HG03066 (cell line): ENCODE measurements around the gene LPGAT1.
A peak's percentile ranks its signal among the peaks of the same experiment; 100 is the strongest.

Source experiments
- ATAC-seq: cut with Tn5 transposase; IDR thresholded peaks from one replicate; pipeline ENCODE4 v1.9.1; 2021; ENCODE audit warnings: low read depth; ENCODE audit not compliant: unreplicated experiment

Gene LPGAT1

GRCh38 chr1:211764701-211765100 is 65.9 kb downstream of the LPGAT1 start:
- no peak for ATAC-seq

- ATAC-seq, result no peak
Measured at GRCh38 chr1:211762206-211762605, 68.4 kb downstream of the LPGAT1 start.

DNA sequence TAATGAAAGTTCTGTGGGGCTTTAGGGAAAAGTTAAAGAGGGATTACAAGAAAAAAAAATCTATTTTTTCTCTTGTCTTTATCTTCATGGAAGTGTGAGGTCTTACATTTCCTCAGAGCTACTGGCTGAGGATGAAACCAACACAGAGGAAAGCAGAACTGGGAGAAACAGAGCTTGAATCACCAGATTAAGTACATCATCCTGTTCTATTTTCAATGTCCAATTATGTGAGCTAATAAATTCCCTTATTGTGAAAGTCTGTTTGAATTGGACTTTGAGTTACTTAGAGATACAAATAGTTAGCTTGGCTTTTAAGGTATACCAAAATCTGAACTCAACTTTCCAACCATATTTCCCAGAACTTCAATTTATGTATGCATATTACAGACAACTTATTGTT is 69.2 kb downstream of the LPGAT1 start:
- ATAC-seq, result no peak

GRCh38 chr1:211756471-211757020 is 74.0 kb downstream of the LPGAT1 start:
- ATAC-seq, result no peak

GRCh38 chr1:211753649-211754251 is 76.8 kb downstream of the LPGAT1 start:
- ATAC-seq, result no peak

GRCh38 chr1:211752951-211753486 is 77.5 kb downstream of the LPGAT1 start:
- ATAC-seq, result no peak

GRCh38 chr1:211752317-211752716 is 78.2 kb downstream of the LPGAT1 start:
- ATAC-seq, result no peak

DNA sequence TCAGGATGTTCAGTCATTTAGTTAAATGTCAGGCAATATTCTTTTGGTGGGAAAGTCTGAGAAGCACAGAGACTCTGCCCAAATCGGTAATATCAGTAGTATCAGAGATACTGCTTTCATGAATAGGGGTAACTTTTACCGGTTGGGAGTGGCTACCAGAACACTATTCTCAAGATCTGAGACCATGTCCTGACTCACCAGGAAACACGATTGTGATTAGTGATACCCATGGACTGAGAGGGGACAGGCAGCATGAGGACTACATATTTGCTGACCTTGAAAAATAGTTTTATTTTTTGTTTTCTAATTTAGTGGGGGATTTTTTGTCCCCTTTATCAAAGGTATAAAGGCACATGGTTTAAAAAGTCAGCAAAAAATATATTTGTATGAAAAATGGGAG is 79.1 kb downstream of the LPGAT1 start:
- ATAC-seq, result no peak

DNA sequence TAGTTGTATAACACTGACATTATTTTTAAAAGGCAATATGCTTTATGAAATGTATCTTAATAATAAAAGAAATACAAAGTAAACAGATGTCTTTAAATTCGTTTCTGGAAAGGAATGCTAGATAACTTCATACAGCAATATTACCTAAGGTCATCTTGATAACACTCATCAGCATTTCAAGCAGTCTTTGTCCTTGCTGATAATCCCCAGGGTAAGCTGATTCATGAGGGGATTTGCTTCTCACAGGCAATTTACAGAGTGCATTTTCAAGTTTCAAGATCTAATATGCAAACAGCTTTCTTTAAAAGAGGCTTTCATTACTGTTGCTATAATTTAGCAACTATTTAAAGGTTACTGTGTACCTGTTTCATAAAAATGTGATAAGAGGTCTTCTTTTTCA is 80.0 kb downstream of the LPGAT1 start:
- ATAC-seq, result no peak

- no peak for ATAC-seq
Measured at GRCh38 chr1:211749251-211749650, 81.3 kb downstream of the LPGAT1 start.

- ATAC-seq, result no peak
Measured at GRCh38 chr1:211748810-211749209, 81.8 kb downstream of the LPGAT1 start.

DNA sequence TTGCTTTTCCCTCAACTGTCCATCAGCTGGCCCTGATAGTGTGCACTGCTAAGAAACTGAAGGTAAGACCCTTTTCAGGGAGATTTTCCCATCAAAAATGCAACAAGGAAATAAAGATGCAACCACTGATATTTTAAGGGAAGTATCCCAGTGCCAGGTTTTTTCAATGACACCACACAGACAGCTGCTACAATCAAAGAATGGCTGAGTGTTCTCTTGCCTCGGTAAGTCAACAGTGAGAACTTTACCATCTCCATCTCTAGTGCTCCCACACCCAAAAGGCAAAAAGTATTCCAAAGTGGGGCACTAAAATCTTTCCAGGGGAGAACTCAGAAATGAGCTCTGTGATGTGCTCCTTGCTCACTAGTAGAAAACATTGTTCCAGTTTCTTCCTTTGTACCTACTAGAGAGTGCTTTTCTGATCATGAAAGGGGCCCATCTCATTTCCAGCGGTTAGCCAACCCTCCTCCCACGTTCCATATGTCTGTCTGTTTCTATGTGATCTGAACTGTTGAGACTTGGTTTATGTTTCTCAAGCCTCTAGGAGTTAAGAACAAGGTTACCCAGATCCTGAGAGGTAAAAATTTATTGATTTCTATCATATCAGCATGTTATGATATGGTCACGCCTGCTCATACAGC is 87.6 kb downstream of the LPGAT1 start:
- ATAC-seq, result no peak

- ATAC-seq, result no peak
Measured at GRCh38 chr1:211742272-211742671, 88.3 kb downstream of the LPGAT1 start.

- ATAC-seq, result no peak
Measured at GRCh38 chr1:211741788-211742187, 88.8 kb downstream of the LPGAT1 start.

GRCh38 chr1:211741116-211741515 is 89.4 kb downstream of the LPGAT1 start:
- no peak for ATAC-seq

DNA sequence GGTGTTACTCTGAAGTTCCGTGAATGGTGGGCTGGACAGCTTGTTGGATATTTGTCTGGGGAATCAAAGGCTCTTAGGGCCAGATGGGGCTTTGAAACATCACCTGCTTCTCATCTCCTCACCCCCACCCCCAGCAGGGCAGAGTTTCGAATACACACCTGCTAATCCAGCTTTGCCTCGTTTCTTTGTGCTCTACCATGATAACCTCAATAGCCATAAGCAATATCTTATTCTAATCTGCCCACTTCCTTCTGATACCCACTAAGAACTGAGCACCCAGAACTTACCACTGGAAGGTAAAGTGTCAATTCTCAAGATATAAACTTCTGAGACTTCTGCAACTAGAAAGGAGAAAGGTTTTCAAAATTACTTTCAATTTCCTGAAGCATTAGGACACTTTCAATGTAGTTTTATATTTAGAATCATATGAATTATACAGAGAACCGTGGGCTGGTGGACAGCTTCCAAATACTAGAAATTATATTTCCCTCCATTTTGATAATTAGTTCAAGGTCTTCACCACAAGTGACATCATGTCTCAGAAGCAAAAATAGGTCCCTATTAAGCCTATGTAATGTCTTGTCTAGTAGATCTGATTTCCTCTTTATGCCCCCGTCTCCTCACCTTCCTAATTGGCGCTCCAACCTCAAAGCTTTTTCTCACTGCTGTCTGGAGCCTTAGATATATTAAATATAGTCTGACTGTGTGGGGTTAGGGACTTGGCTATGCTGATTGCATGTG is 90.7 kb downstream of the LPGAT1 start:
- ATAC-seq, result no peak

- peak; percentile 64 for ATAC-seq
Measured at GRCh38 chr1:211738691-211739301, 91.8 kb downstream of the LPGAT1 start.

- no peak for ATAC-seq
Measured at GRCh38 chr1:211738096-211738690, 92.4 kb downstream of the LPGAT1 start.

DNA sequence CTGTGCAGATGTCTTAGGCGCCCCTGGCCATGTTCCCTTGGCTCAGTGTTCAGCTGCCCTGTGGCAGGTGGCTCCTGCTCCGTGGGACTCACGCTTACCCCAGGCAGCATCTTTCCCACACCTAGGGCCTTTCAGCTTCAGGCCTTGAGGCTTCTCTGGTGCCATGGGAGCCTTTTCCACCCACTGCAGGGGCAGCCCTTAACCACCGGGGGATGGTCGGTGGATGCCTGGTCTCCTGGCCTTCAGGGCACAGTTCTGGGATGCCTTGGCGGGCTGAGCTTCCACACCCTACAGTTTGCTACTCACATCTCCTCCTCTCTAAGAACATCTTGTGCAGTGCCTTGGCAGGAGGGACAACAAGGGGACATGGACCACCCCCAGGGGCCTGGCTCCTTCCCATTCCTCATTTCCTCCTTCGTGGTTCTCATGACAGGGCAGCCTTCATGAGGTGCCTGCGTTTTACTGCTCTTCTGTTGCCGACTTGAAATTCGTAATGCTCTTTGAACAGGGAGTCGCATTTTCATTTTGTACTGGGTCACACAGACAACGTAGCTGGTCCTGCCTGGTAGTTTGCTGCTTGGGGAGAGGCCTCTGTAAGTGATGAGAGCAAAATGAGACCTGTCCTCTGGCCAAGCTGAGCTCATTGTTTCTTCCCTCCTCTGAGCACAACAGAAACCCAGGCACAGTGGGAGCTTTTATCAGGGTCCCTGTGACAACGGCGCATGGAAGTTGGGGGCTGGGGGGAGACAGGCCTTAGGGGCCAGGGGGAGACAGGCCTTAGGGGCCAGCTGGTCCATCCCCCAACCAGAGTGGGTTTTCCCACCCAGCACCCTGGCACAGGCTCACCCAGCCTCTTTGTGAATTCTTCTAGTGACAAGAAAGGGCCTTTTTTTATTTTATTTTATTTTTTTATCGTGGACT is 93.2 kb downstream of the LPGAT1 start:
- no peak for ATAC-seq
